HG03039 (cell line): ENCODE data around the gene LAIR2.

Source experiments
- ATAC-seq: cut with Tn5 transposase; IDR thresholded peaks from one replicate; pipeline ENCODE4 v1.9.1; 2021; ENCODE audit warnings: mild to moderate bottlenecking, moderate library complexity; ENCODE audit not compliant: unreplicated experiment

LAIR2 gene, protein sequence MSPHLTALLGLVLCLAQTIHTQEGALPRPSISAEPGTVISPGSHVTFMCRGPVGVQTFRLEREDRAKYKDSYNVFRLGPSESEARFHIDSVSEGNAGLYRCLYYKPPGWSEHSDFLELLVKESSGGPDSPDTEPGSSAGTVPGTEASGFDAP

DNA sequence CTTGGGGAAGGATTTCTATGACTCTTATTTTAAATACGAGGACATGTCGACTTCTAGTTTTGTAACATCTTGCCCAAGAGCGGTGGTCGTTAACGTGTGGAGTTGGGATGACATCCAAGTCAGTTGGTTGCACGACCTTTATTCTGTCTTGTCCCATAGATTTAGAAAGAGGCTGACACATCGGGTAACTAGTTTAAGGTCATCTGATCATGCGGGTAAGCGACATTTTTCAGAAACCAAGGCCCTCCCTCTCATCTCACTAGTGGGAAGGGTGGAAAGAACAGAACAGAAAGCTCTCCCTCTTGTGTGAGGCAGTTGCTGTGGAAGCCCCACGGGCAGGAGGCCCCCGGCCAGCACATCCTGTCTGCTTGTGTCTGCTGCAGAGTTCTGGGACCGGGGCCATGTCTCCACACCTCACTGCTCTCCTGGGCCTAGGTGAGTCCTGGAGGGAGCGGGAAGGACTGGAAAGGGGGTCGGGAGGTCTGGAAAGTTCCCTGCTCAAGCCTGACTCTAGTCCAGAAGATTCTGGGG lies at the start of gene LAIR2:
TSS of gene LAIR2 (plus strand) at position 314 of the 531 bp plus-strand sequence. CDS start at position 402, 88 bp downstream.
- no peak for ATAC-seq

DNA sequence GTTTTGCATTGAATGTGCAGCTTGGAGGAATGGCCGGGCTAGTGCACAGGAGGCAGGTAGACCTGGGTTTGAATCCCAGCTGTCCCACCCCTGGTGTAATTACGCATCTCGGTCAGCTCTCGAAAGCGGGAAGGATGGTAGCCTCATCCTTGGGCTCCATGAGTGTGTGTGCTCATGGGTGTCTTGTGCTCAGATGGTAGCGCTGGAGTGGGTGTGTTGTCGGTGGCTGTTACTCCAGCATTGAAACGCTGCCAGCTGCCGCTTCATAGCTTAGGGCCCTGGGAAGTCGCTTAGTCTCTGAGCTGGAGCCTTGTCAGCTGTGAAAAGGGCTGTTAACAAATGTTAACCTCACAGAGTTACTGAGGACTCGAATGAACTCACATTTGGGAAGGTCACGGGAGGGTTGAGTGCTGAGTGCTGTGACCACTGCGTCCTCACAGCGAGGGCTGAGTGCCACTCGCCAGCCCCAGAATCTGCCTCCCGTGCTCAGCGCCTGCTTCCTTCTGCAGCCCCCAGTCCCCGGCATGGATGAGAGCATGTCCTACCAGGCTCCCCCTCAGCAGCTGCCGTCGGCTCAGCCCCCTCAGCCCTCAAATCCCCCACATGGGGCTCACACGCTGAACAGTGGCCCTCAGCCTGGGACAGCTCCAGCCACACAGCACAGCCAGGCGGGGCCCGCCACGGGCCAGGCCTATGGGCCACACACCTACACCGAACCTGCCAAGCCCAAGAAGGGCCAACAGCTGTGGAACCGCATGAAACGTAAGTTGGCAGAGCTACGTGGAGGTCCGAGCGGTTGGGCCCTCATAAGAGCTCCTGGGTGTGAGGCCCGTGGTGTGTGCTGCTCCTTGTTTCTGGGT lies 48.5 kb upstream of the LAIR2 start:
- no peak for ATAC-seq

DNA sequence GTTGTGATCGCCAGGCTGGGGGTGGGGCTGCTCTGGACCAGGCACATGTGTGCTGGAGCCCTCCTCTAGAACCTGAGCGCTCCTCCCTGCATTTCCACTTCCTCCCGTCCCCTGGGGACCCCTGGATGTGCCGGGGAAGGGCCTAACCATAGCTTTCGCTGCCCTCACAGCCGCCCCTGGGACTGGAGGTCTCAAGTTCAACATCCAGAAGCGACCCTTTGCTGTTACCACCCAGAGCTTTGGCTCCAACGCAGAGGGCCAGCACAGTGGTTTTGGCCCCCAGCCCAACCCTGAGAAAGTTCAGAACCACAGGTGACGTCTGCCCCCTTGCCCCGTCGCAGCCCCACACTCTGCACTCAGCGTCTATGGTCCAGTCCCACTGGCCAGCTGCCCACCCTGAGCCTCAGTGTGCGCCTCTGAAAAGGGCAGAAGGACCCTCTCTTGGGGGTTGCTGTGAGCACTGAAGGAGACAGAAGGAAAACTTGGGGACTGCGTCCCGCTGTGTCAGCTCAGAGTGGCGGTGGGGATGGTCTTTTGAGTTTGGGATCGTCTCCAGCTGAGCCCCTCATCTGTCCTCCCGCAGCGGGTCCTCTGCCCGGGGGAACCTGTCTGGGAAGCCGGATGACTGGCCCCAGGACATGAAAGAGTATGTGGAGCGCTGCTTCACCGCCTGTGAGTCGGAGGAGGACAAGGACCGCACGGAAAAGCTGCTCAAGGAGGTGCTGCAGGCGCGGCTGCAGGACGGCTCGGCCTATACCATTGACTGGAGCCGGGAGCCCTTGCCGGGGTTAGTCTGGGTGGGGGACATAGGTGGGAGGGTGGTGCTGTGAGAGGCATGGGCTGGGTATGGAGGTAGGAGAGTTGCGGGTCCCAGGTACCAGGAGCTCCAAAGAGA lies 47.6 kb upstream of the LAIR2 start:
- ATAC-seq = no peak

DNA sequence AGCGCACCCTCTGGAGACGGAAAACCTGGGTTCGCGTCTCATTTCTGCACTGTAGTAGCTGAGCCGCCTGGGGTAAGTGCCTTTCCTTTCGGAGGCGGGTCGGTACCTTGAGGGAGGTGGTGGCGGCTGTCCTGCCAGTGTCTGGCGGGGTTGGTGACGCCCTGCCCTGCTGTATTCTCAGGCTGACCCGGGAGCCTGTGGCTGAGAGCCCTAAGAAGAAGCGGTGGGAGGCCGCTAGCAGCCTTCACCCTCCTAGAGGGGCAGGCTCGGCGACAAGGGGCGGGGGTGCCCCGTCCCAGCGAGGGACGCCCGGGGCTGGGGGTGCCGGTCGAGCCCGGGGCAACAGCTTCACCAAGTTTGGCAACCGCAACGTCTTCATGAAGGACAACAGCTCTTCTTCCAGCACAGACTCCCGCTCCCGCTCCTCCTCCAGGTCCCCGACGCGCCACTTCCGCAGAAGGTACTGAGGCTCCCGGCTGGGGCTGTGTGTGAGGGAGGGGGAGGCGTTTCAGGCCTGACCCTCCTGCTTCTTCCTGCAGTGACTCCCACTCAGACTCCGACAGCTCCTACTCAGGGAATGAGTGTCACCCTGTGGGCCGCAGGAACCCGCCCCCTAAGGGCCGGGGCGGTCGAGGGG lies 46.7 kb upstream of the LAIR2 start:
- no peak for ATAC-seq

DNA sequence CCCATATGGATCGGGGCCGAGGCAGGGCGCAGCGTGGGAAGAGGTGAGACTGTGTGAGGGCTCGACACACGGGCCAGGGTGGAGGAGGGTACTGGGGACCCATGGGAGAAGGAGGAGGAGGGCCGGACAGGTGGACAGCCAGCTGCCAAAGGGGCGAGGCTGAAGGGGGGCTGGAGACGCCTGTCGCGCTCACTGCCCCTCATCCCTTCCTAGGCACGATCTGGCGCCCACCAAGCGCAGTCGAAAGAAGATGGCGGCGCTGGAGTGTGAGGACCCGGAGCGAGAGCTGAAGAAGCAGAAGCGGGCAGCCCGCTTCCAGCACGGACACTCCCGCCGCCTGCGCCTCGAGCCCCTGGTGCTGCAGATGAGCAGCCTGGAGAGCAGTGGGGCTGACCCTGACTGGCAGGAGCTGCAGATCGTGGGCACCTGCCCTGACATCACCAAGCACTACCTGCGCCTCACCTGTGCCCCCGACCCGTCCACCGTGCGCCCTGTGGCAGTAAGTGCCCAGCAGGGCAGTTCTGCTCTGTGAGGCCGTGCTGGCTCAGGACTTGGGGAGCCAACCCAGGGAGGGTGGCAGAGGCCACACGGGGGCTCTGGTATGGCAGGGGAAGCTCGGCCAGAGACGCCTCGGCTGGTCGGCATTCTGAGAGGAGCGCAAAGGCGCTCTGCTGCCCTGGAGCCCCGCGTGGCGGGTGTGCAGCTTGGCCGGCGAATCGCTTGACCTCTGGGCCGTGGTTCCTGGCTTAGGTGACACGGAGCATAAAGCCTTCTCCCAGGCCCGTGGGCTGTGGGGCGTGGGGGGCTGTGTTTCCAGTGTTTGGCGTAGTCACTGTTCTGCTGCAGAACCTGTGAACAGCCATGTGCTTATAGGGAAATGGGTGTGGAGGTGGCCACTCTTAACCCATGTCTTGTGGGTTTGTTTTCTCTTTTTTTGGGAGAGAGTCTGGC lies 45.9 kb upstream of the LAIR2 start:
- no peak for ATAC-seq

DNA sequence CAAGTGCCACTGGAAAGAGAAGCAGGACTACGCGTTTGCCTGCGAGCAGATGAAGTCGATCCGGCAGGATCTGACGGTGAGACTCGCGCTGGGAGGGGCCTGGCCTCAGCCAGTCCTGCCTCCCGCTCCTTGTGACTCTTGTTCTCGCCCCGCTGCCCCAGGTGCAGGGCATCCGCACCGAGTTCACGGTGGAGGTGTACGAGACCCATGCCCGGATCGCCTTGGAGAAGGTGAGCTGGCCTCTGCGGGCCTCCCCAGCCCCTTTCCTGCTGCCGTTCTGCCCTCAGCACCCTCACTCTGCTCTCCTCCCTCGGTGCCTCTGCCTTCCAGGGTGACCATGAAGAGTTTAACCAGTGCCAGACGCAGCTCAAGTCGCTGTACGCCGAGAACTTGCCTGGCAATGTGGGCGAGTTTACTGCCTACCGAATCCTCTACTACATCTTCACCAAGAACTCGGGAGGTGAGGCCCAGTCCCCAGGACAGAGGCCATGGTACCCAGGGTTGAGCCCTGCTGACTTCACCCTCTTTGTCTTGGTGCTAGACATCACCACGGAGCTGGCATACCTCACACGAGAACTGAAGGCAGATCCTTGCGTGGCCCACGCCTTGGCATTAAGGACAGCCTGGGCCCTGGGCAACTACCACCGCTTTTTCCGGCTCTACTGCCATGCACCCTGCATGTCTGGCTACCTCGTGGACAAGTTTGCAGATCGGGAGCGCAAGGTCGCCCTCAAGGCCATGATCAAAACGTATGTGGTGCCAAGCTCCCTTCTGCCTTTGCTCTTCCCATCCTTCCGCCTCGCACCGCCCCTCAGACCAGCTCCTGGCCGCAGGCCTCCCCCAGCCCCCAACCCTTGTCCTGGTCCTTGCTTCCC lies 44.6 kb upstream of the LAIR2 start:
- ATAC-seq = no peak

DNA sequence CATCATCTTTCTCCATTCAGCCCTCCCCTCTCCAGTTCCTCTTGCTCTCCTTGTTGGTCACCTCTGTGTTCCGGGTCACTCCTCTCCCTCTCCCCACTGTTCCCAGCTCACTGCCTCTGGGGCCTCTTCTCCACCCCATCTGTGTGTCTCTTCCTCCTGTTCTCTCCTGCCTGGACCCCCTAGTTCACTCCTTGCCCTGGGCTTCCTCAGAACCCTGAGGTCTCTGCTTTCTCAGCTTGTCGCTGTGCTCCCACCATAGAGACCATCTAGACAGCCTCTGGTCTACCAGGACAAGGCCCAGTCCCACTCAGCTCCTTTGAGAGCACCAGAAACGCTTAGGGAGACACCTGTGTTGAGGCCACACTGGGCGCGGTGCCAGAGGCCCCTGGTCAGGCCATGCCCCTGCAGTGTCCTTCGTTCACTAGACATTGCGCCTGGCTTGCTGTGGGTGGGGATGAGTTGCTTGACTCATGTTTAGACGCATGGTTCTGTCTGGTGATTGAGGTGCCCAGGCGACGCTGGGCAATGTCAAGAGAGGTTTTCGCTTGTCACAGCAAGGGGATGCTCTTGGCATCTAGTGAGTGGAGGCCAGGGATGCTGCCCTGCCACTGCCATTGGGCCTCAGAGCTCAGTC lies 43.9 kb upstream of the LAIR2 start:
- no peak for ATAC-seq

DNA sequence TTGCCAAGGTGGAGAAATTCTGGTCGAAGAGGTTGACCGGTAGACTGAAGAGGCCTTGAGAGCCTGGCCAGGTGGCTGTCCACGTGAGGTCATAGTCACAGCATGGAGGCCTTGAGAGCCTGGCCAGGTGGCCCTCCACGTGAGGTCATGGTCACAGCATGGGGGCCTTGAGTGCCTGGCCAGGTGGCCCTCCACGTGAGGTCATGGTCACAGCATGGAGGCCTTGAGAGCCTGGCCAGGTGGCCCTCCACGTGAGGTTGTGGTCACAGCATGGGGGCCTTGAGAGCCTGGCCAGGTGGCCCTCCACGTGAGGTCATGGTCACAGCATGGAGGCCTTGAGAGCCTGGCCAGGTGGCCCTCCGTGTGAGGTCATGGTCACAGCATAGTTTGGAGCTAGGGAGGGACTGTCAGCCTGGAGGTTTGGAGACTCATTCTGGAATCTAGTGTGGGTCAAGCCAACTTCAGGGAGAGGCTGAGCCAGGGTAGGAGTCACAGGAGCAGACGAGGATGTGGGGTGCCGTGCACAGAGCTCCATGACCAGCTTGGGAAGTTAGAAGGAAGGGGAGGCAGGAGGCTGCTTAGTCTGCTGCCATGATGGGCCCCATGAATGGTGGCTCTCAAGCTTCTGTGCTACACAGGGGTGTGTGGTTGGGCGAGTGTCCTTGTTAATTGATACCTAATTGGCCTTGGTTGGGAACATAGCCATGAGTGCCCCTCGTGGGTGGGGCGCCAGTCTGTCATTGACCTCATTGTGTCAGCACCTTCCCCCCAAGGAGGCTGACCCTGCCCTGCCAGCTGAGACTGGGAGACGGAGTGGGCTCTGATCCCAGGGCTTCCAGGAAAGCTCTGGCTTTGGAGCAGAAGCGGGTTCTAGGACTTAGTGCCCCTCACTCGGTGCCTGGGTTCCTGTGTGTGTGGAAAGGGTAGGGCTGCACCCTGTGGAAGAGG lies 43.1 kb upstream of the LAIR2 start:
- no peak for ATAC-seq

DNA sequence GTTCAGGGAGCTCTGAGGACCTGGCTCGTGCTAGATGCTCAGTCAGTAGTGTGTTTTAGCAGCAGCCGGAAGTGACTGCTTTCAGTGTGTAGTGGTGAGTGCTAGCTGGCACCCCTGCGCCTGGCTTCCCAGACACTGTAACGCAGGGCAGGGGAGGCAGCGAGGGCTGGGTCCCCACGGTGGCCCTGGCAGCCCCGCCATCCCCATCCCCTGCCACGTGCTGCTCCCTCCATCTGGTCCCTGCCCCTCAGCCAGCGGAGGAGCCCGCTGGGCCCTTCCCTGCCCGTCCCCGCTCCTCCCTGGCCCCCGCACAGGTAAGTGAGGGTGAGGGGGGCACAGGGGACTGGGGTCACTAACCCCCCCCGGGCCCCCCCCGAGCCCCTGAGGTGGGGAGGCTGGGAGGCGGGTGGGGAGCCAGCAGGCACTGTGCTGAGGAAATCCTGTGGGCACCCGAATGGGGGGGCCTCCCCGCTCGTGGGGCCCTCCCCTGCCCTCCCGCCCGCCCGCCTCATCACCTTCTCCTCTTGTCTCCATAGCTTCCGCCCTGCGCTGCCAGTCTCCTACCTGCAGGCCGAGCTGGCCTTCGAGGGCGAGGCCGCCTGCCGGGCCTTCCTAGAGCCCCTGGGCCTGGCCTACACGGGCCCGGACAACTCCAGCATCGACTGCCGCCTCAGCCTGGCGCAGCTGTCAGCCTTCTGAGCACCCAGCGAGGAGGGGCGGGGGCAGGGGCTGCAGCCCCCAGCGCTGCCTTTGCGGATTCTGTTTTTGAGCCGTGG lies 42.2 kb upstream of the LAIR2 start:
- no peak for ATAC-seq

DNA sequence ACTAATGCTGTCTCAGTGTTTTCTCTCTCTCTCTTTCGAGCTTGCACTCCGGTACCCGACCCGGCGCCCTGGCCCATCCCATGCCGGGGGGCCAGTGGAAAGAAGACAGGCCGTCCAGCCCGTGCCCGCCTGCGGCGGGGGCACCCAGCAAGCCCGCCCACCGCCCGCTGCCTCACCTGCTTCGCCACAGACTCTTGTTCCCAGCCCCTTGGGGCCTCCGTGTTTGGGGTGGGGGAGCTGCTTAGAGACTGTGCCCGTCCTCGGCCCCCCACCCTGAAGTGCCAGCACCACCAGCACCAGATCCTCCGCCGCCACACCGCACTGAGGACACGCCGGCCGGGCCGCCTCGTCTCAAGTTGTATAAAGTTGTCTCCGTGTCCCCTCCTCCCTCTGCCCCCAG lies 41.4 kb upstream of the LAIR2 start:
- no peak for ATAC-seq

DNA sequence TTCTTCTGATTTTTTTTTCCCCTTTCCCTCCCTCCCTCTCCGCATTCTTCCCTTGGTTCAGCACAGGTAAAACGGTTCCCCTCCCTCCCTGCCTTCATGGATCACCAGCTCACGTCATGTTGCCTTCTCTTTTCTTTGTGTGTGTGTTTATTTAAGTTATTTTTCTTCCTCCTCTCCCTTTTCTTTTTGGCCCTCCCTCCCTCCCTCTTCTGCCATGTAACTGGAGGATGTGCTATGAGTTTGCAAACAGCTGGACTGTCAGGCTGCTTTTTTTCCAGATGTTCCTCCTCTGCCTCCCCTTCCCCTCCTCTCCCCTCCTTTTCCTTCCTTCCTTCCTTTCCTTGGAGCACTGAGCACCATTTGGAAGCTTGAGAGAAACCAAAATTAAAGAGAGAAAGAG lies 41.0 kb upstream of the LAIR2 start:
- no peak for ATAC-seq

DNA sequence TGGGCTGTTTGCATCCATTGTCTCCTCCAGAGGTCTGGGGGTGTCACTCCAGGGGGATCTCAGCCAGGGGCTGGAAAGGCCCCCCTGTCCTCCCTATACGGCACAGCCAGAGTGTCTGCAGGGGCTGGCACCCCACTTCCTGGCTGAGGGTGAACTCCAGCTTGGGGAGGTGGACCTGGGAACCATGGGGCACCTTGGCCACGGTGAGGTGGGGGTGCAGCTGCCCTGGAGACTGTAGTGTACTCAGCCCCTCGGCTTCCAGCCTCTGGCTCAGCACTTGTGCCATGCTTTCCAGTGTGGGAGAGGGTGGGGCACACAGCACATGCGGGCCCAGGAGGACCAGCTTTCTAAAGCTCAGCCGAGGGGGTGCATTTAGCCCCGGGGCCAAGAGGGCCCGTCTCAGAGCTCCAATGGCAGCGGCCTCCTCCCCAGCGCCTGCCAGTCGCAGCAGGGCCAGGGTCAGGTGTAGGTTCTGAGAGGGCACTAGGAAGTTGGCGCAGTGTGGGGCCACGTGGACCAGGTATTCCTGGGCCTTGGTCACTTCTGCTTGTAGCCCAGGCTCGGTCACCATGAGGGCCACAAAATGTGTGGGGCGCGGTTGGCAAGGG lies 40.5 kb upstream of the LAIR2 start:
- ATAC-seq = no peak

DNA sequence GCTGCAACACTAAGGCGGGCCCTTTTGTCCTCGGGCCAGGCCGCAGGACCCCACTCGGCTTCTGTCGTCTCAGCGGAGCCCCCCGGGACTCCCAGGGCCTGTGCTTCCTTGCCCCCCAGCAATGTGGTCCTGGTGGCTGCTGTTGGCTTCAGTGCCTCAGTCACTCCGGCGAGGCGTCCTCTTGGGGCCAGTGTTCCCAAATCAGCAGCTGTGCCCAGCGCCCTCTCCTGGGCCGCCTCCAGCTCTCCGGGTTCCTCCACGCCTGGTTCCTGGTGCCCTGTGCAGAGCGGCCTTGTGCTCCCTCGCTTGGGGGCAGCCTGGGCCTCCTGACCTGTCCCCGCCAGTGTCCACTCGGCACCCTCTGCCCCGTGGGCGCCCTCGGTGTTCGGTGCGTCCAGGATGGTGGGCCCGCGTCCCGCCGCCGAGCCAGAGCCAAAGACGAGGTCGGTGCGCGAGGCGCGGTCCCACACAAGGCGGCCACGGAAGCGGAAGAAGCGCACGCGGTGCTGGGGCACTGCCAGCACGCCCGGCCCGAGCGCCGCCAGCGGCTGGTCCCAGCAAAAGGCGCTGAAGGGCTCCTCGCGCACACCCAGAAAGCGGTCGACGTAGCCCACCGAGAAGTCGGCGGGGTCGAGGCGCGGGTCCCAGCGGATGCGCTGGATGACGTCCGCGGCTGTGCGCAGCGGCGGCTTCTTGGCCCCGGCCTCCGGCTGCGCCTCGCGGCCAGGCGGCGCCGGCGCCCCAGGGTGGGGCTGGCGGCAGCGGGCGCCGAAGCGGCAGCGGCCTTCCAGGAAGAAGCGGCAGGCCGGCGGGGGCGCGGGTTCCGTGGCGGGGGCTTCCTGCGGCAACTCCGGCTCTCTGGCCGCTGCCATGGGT lies 39.7 kb upstream of the LAIR2 start:
- ATAC-seq = no peak

DNA sequence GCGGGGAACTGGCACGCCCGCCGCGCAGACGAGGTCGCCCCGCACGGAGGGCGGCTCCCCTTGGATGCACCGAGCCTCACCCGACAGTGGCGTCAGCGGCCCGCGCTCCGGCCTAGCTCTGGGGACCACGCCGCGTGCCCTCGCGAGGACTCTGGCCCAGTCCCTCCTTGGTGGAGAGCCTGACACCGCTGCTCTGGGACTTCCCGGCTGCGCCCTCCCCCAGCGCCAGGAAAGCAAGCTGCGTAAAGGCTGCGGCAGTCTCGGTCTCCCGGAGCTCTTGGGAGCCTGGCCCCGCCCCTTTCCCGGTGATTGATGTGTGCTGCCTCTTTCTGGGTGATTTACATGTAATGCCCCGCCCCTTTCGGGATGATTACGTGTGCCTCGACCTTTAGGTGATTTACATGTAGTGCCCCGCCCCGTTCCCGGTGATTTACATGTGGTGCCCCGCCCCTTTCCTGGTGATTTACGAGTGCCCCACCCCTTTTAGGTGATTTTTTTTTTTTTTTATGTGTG lies 39.0 kb upstream of the LAIR2 start, which contains the start of gene LENG9:
TSS of gene LENG9 (minus strand) at position 248 of the 513 bp plus-strand sequence. CDS start 252 bp downstream, outside the sequence.
- ATAC-seq = peak; percentile 47
